Activated gamma-delta T cell treated with anti-CD3 and anti-CD28 coated beads, Interleukin-2, amount 50 U/mL, for 16 hours (primary cell): ENCODE measurements around the gene TEAD1.

Source experiments
- DNase-seq: peaks from one replicate; pipeline ENCODE4 v3.0.0-alpha.2; 2020; ENCODE audit warnings: low read depth

The TEAD1 gene

GRCh38 chr11:12764187-12764914 lies 90.1 kb downstream of the TEAD1 start:
- DNase-seq: no peak

- DNase-seq: no peak
Measured at GRCh38 chr11:12765428-12765827, 91.2 kb downstream of the TEAD1 start.

- no peak for DNase-seq
Measured at GRCh38 chr11:12767027-12767426, 92.8 kb downstream of the TEAD1 start.

GRCh38 chr11:12767577-12767976 lies 93.4 kb downstream of the TEAD1 start:
- no peak for DNase-seq

GRCh38 chr11:12768726-12769673 lies 94.8 kb downstream of the TEAD1 start:
- no peak for DNase-seq

GRCh38 chr11:12769834-12770345 lies 95.7 kb downstream of the TEAD1 start:
- no peak for DNase-seq

- no peak for DNase-seq
Measured at GRCh38 chr11:12770435-12770834, 96.2 kb downstream of the TEAD1 start.

- DNase-seq: no peak
Measured at GRCh38 chr11:12770966-12771597, 96.9 kb downstream of the TEAD1 start.

- no peak for DNase-seq
Measured at GRCh38 chr11:12771875-12772274, 97.7 kb downstream of the TEAD1 start.

GRCh38 chr11:12772324-12772723 lies 98.1 kb downstream of the TEAD1 start:
- DNase-seq: no peak

GRCh38 chr11:12773591-12773990 lies 99.4 kb downstream of the TEAD1 start:
- DNase-seq: no peak

- no peak for DNase-seq
Measured at GRCh38 chr11:12775955-12776354, 101.7 kb downstream of the TEAD1 start.

GRCh38 chr11:12777208-12777874 lies 103.1 kb downstream of the TEAD1 start:
- DNase-seq: no peak

GRCh38 chr11:12778240-12778905 lies 104.2 kb downstream of the TEAD1 start:
- no peak for DNase-seq

GRCh38 chr11:12783765-12784164 lies 109.5 kb downstream of the TEAD1 start:
- DNase-seq: no peak

GRCh38 chr11:12784445-12784844 lies 110.2 kb downstream of the TEAD1 start:
- no peak for DNase-seq

GRCh38 chr11:12784987-12785386 lies 110.8 kb downstream of the TEAD1 start:
- no peak for DNase-seq

- DNase-seq: no peak
Measured at GRCh38 chr11:12785901-12786300, 111.7 kb downstream of the TEAD1 start.

GRCh38 chr11:12786450-12786849 lies 112.2 kb downstream of the TEAD1 start:
- no peak for DNase-seq

GRCh38 chr11:12786891-12787290 lies 112.7 kb downstream of the TEAD1 start:
- no peak for DNase-seq

GRCh38 chr11:12787847-12788246 lies 113.6 kb downstream of the TEAD1 start:
- DNase-seq: no peak
